DND-41 (cell line): Measurements from ENCODE around the gene GARIN5A.

ENCODE experiments used
- ATAC-seq: fragments of 200-7000 bp; cut with Tn5 transposase; 3 replicates; pipeline ENCODE4 v1.9.1; 2021; ENCODE audit warnings: low read depth; ENCODE audit not compliant: insufficient read depth
- DNase-seq: peaks from one replicate; pipeline ENCODE4 v3.0.0-alpha.2; 2020
- H2AFZ ChIP-seq: 2 replicates; pipeline ENCODE4 v1.6.0; 2012; ENCODE audit warnings: low read depth, low read length
- H3K27ac ChIP-seq: 2 replicates; pipeline ENCODE4 v1.5.1; 2012; ENCODE audit warnings: low read length, inconsistent platforms
- H3K27me3 ChIP-seq: fragments of 200-600 bp; sonication (generic); 2 replicates; pipeline ENCODE4 v1.6.0; 2012; ENCODE audit warnings: low read length, mild to moderate bottlenecking, inconsistent platforms; ENCODE audit not compliant: insufficient read depth, poor library complexity
- H3K36me3 ChIP-seq: 2 replicates; pipeline ENCODE4 v1.5.1; 2012; ENCODE audit warnings: low read length, inconsistent platforms; ENCODE audit not compliant: insufficient read depth
- H3K4me1 ChIP-seq: 2 replicates; pipeline ENCODE4 v1.5.1; 2012; ENCODE audit warnings: mild to moderate bottlenecking, low read length; ENCODE audit not compliant: insufficient read depth
- H3K4me2 ChIP-seq: 2 replicates; pipeline ENCODE4 v1.6.0; 2012; ENCODE audit warnings: mild to moderate bottlenecking, moderate library complexity, low read length, inconsistent platforms; ENCODE audit not compliant: insufficient read depth
- H3K4me3 ChIP-seq, 2 experiments: fragments of 200-600 bp in 1 of 2; shearing (Covaris generic) in 1 of 2; 2 replicates each; pipeline ENCODE4 v1.5.1; 2012 to 2016; ENCODE audit warnings: inconsistent platforms in 2 of 2, low read length in 2 of 2, mild to moderate bottlenecking in 2 of 2, low read depth in 1 of 2, moderate library complexity in 1 of 2
- H3K79me2 ChIP-seq: 2 replicates; pipeline ENCODE4 v1.6.0; 2012; ENCODE audit warnings: low read length, inconsistent platforms; ENCODE audit not compliant: insufficient read depth
- H3K9ac ChIP-seq: 2 replicates; pipeline ENCODE4 v1.6.0; 2012; ENCODE audit warnings: low read depth, mild to moderate bottlenecking, inconsistent platforms, low read length, moderate library complexity
- H3K9me3 ChIP-seq: 2 replicates; pipeline ENCODE4 v1.5.1; 2012; ENCODE audit warnings: low read length, moderate library complexity, mild to moderate bottlenecking, inconsistent platforms; ENCODE audit not compliant: insufficient read depth, severe bottlenecking
- H4K20me1 ChIP-seq: 2 replicates; pipeline ENCODE4 v1.6.0; 2012; ENCODE audit warnings: low read length; ENCODE audit not compliant: insufficient read depth
- EZH2 ChIP-seq: IDR thresholded peaks from 3 replicates; pipeline ENCODE4 v1.6.1; 2012; ENCODE audit warnings: borderline replicate concordance, low read depth, mild to moderate bottlenecking, moderate library complexity, low read length, inconsistent platforms; ENCODE audit not compliant: severe bottlenecking
- TF ChIP-seq, protein P1 (sequence below): IDR thresholded peaks from 2 replicates; pipeline ENCODE4 v1.5.1; 2012; ENCODE audit warnings: borderline replicate concordance, low read length, moderate library complexity, mild to moderate bottlenecking; ENCODE audit not compliant: poor library complexity, severe bottlenecking; ENCODE audit errors: extremely low read depth

The GARIN5A gene

GRCh38 chr19:50453243-50453642, 23.4 kb downstream of the GARIN5A start:
- no peak overlapping the region for H3K9ac ChIP-seq

DNA sequence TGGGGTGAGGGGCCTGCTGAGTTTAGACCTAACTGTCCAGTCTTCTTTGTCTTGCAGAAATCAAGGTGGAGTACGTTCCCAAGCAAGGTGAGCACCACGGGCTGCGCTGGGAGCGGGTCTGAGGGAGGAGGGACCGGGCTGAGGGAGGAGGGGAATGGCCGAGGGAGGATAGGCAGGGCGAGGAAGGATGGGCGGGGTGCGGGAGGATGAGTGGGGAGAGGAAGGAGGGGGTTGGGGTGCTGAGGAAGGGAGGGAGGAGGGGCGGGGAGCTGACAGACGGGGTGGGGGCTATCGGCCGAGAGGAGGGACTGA, 25.5 kb downstream of the GARIN5A start:
- H3K4me3 ChIP-seq: no peak overlapping the region
- no peak for TF ChIP-seq EZH2
- TF ChIP-seq, protein P1, sequence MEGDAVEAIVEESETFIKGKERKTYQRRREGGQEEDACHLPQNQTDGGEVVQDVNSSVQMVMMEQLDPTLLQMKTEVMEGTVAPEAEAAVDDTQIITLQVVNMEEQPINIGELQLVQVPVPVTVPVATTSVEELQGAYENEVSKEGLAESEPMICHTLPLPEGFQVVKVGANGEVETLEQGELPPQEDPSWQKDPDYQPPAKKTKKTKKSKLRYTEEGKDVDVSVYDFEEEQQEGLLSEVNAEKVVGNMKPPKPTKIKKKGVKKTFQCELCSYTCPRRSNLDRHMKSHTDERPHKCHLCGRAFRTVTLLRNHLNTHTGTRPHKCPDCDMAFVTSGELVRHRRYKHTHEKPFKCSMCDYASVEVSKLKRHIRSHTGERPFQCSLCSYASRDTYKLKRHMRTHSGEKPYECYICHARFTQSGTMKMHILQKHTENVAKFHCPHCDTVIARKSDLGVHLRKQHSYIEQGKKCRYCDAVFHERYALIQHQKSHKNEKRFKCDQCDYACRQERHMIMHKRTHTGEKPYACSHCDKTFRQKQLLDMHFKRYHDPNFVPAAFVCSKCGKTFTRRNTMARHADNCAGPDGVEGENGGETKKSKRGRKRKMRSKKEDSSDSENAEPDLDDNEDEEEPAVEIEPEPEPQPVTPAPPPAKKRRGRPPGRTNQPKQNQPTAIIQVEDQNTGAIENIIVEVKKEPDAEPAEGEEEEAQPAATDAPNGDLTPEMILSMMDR: no peak
- DNase-seq (no peak), ATAC-seq (no peak)
- H3K36me3 ChIP-seq: no peaks in the 10 kb centered on the region
- no peak overlapping the region for H3K9ac ChIP-seq
- no peaks in the 10 kb centered on the region for H3K4me1 ChIP-seq
- H4K20me1 ChIP-seq: no peaks in the 10 kb centered on the region; the same call in 1 of the 2 replicates
- H3K79me2 ChIP-seq: no peaks in the 10 kb centered on the region
- no peaks in the 10 kb centered on the region for H3K9me3 ChIP-seq
- H3K4me2 ChIP-seq: no peak overlapping the region
- H2AFZ ChIP-seq: no peak overlapping the region
- H3K27ac ChIP-seq: no peak overlapping the region
- H3K27me3 ChIP-seq: no peaks in the 10 kb centered on the region

More at GRCh38 chr19:50453243-50453642, 23.4 kb downstream of the GARIN5A start:
- Histone ChIP-seq H3K4me3 (no peak overlapping the region), H2AFZ (no peak overlapping the region), H3K27me3 (no peaks in the 10 kb centered on the region), H3K79me2 (no peaks in the 10 kb centered on the region), H3K36me3 (no peaks in the 10 kb centered on the region), H4K20me1 (no peaks in the 10 kb centered on the region; the same call in 1 of the 2 replicates), H3K4me2 (no peak overlapping the region), H3K9me3 (no peaks in the 10 kb centered on the region), H3K27ac (no peak overlapping the region), H3K4me1 (no peaks in the 10 kb centered on the region)
- ATAC-seq: no peak
- no peak for TF ChIP-seq EZH2
- TF ChIP-seq, protein P1: no peak
- no peak for DNase-seq

DNA sequence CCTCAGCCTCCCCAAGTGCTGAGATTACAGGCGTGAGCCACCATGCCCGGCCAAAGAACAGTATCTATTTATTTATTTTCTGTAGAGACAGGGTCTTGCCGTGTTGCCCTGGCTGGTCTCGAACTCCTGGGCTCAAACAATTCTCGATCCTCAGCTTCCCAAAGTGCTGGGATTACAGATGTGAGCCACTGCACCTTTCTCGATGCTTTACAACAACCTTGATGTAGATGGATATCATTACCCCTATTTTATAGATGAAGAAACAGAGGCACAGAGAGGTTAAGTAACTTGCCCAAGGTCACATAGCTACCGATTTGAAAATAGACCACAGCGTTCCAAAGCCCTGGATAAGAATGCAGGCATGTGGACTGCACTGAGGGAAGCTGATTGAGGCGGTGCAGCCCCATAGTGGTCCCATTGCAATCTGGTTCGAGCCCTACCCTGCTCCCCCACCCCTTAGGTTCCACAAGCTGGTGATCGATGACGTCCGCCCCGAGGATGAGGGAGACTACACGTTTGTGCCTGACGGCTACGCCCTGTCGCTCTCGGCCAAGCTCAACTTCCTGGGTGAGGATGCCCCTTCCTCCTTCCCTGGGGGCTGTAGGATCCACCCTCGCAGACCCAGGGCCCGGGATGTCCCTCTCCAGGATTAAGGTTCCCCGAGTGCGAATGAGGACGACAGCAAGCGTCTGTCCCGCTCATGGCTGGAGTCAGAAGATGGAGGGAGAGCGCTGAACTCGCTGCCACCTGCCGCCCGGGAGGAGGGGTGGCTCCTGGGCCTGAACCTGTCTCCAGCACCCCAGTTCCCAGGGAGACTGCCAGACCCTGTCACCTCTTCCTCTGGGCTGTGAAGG, 26.1 kb downstream of the GARIN5A start:
- Histone ChIP-seq H3K4me1 (no peaks in the 10 kb centered on the region), H3K9ac (no peak overlapping the region), H3K27me3 (no peaks in the 10 kb centered on the region), H4K20me1 (no peaks in the 10 kb centered on the region; the same call in 1 of the 2 replicates), H3K79me2 (no peaks in the 10 kb centered on the region), H3K4me2 (no peak overlapping the region), H3K9me3 (no peaks in the 10 kb centered on the region), H3K27ac (no peak overlapping the region), H3K4me3 (no peak overlapping the region), H2AFZ (no peak overlapping the region), H3K36me3 (no peaks in the 10 kb centered on the region)
- TF ChIP-seq, protein P1: no peak
- no peak for TF ChIP-seq EZH2
- ATAC-seq (no peak), DNase-seq (no peak)
